ENCODE data around the gene TMEM72. TPM values are rescaled to one million over a fixed set of nuclear protein-coding genes. Genes with fewer than 3 reads are reported as not detected.

The TMEM72 gene
- total RNA-seq, 1 experiment from 2014 or later, result not detected

DNA sequence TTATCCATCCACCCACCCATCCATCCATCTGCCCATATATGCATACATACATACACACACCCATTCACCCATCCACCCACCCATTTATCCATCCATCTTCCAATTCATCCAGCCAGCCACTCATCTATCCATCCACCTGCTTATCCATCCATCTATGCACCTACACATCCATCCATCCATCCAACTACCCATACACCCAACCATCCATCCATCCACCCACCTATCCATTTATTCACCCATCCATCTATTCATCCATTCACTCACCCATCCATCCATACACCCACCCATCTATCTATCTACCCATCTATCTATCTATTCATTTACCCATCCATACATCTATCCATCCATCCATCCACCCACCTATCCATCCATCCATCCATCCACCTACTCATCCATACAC, 17.3 kb downstream of the TMEM72 start:
- no peak for ATAC-seq
- Histone ChIP-seq H3K9me3 (ENCODE audit: control insufficient read depth in 1 of 2, insufficient read depth in 1 of 2, low read depth in 1 of 2, low read length in 2 of 2) (no peaks in the 10 kb centered on the region), H3K4me1 (ENCODE audit: control insufficient read depth in 1 of 2, insufficient read depth in 2 of 2, low read length in 2 of 2) (no peaks in the 10 kb centered on the region), H3K4me3 (replicated peaks in 1 of 2; ENCODE audit: low read depth in 1 of 2, low read length in 2 of 2) (no peak overlapping the region), H2AFZ (ENCODE audit: low read depth, low read length, poor library complexity, severe bottlenecking) (no peak overlapping the region), H4K20me1 (ENCODE audit: insufficient read depth) (no peaks in the 10 kb centered on the region), H3K4me2 (ENCODE audit: low read length) (no peak overlapping the region), H3K36me3 (ENCODE audit: control insufficient read depth in 1 of 2, insufficient read depth in 2 of 2, low read length in 2 of 2) (no peaks in the 10 kb centered on the region), H3K79me2 (ENCODE audit: insufficient read depth, low read length) (no peaks in the 10 kb centered on the region), H3K27ac (ENCODE audit: low read depth, low read length) (no peak overlapping the region), H3K27me3 (ENCODE audit: insufficient read depth, low read length) (no peaks in the 10 kb centered on the region), H3K9ac (ENCODE audit: low read length) (no peak overlapping the region), H3K9me2 (ENCODE audit: insufficient read depth) (no peaks in the 10 kb centered on the region; the same call in 1 of the 2 replicates)
- POLR2A ChIA-PET, result no interaction called here
- DNase-seq (ENCODE audit: low read depth, low spot score), result no peak
- BruUV-seq (replicated peaks), result no TSS peak
- CTCF ChIA-PET, result no interaction called here
- intact Hi-C loops (cut with micrococcal nuclease), result no loop called here
- no peak for TF ChIP-seq SP1 (IDR thresholded peaks at IDR 0.05; ENCODE audit: low read depth)
- RAD21 ChIA-PET (ENCODE audit: low non-redundant PET in 1 of 2, low total read pairs in 2 of 2, uncharacterized antibody in 2 of 2, unreplicated experiment in 2 of 2), result no interaction called here

DNA sequence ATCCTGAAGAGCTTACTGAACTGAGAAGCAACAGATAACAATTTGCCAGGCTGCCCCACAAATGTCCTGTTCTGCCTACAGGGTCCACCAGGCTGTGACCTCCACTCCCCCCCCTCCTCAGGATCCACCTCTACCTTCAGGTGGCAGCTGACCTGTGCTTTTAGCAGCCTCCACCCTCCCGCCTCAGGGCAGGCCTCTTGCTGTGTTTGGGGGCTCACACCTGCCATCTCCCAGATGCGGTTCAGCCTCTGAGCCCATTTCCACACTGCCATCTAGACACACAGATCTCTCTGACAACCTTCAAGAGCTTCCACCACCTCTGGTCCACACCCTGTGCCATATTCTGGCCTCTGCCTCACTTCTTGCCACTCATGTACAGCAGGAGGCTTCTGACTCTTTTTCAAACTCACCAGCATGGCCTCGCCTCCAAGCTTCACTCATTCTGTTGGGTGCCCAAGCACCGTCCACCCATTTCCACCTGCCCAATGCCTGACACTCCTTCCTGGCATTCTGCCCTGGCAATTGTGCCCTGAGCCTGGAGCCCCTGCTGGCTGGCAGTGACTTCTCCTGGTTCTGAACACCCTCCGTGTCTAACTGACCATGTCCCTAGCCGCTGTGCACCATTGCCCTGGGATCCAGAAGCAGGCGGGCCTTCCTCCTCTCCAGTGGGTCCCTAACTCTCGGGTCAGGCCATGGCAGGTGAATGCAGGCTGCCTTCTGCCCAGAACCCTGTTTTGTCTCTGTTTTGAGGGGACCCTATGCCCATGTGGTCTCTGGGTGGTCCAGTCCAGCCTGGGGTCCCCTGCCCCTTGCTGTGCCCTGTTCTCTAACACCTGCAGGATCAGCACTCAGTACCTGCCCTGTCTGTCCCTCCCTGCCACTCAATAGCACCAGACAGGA, 18.5 kb downstream of the TMEM72 start:
- CTCF ChIA-PET, result no interaction called here
- H3K9me2 ChIP-seq (ENCODE audit: insufficient read depth), result no peaks in the 10 kb centered on the region; the same call in 1 of the 2 replicates

More for the DNA sequence above, 18.5 kb downstream of the TMEM72 start:
- Histone ChIP-seq H3K36me3 (ENCODE audit: control insufficient read depth in 1 of 2, insufficient read depth in 2 of 2, low read length in 2 of 2) (no peaks in the 10 kb centered on the region), H3K4me2 (ENCODE audit: low read length) (no peak overlapping the region), H3K4me3 (replicated peaks in 1 of 2; ENCODE audit: low read depth in 1 of 2, low read length in 2 of 2) (no peak overlapping the region), H3K9ac (ENCODE audit: low read length) (no peak overlapping the region), H3K27me3 (ENCODE audit: insufficient read depth, low read length) (no peaks in the 10 kb centered on the region), H4K20me1 (ENCODE audit: insufficient read depth) (no peaks in the 10 kb centered on the region), H3K79me2 (ENCODE audit: insufficient read depth, low read length) (no peaks in the 10 kb centered on the region), H2AFZ (ENCODE audit: low read depth, low read length, poor library complexity, severe bottlenecking) (no peak overlapping the region), H3K4me1 (ENCODE audit: control insufficient read depth in 1 of 2, insufficient read depth in 2 of 2, low read length in 2 of 2) (no peaks in the 10 kb centered on the region), H3K27ac (ENCODE audit: low read depth, low read length) (no peak overlapping the region), H3K9me3 (ENCODE audit: control insufficient read depth in 1 of 2, insufficient read depth in 1 of 2, low read depth in 1 of 2, low read length in 2 of 2) (no peaks in the 10 kb centered on the region)
- ChIA-PET RAD21 (ENCODE audit: low non-redundant PET in 1 of 2, low total read pairs in 2 of 2, uncharacterized antibody in 2 of 2, unreplicated experiment in 2 of 2) (no interaction called here), POLR2A (no interaction called here)
- intact Hi-C loops (cut with micrococcal nuclease), result loop anchor here (10.0 kb wide), 1 partner anchor 305 kb away; no protein-coding TSS in a partner anchor
- no TSS peak for BruUV-seq (replicated peaks)
- no peak for ATAC-seq
- no peak for DNase-seq (ENCODE audit: low read depth, low spot score)
- TF ChIP-seq CBX3 (IDR thresholded peaks at IDR 0.05; ENCODE audit: low read depth) (no peak), ZNF274 (IDR thresholded peaks at IDR 0.05; ENCODE audit: low read depth, low read length) (no peak), YY1 (IDR thresholded peaks at IDR 0.05; ENCODE audit: extremely low read depth, insufficient replicate concordance, low read depth, low read length) (no peak), ZFX (IDR thresholded peaks at IDR 0.05) (no peak), FOSL1 (IDR thresholded peaks at IDR 0.05; ENCODE audit: low read depth) (no peak), EGR1 (IDR thresholded peaks at IDR 0.05; ENCODE audit: low read depth) (no peak), ELF1 (IDR thresholded peaks at IDR 0.05; ENCODE audit: borderline replicate concordance, low read depth) (no peak), CEBPB (IDR thresholded peaks at IDR 0.05; ENCODE audit: low read depth) (no peak), SRF (IDR thresholded peaks at IDR 0.05; ENCODE audit: low read depth) (no peak), TCF7L2 (IDR thresholded peaks at IDR 0.05; ENCODE audit: borderline replicate concordance, extremely low read depth, insufficient read depth, insufficient read length) (no peak), SIN3A (IDR thresholded peaks at IDR 0.05; ENCODE audit: low read depth) (no peak)
- TF ChIP-seq, protein P1, sequence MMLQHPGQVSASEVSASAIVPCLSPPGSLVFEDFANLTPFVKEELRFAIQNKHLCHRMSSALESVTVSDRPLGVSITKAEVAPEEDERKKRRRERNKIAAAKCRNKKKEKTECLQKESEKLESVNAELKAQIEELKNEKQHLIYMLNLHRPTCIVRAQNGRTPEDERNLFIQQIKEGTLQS (IDR thresholded peaks at IDR 0.05), result no peak
- TF ChIP-seq, protein P2, sequence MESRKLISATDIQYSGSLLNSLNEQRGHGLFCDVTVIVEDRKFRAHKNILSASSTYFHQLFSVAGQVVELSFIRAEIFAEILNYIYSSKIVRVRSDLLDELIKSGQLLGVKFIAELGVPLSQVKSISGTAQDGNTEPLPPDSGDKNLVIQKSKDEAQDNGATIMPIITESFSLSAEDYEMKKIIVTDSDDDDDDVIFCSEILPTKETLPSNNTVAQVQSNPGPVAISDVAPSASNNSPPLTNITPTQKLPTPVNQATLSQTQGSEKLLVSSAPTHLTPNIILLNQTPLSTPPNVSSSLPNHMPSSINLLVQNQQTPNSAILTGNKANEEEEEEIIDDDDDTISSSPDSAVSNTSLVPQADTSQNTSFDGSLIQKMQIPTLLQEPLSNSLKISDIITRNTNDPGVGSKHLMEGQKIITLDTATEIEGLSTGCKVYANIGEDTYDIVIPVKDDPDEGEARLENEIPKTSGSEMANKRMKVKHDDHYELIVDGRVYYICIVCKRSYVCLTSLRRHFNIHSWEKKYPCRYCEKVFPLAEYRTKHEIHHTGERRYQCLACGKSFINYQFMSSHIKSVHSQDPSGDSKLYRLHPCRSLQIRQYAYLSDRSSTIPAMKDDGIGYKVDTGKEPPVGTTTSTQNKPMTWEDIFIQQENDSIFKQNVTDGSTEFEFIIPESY (IDR thresholded peaks at IDR 0.05; ENCODE audit: extremely low read depth, insufficient replicate concordance, low read length), result no peak
- TF ChIP-seq, protein P3, sequence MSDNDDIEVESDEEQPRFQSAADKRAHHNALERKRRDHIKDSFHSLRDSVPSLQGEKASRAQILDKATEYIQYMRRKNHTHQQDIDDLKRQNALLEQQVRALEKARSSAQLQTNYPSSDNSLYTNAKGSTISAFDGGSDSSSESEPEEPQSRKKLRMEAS (IDR thresholded peaks at IDR 0.05), result no peak

All from HCT116 (cell line).